GM12878 (cell line): ENCODE data around the gene PHC2. TPM values are rescaled to one million over a fixed set of nuclear protein-coding genes. Genes with fewer than 3 reads are reported as not detected.

Experiments used
- ATAC-seq: fragments of 200-7000 bp; cut with Tn5 transposase; 3 replicates; pipeline ENCODE4 v1.9.1; 2020; ENCODE audit warnings: mild to moderate bottlenecking, moderate library complexity
- BruUV-seq: library from RNA; stranded (reverse); fragments of 400-500 nt; replicated peaks from 2 replicates; lab custom pipeline; 2021; lab: Mats Ljungman, UMichigan
- CTCF ChIA-PET: fragments of 300-600 bp; sonication (Branson Sonifier 250); formaldehyde crosslinking; extraction: SDS; loops from one replicate; lab custom pipeline; 2021; ENCODE audit warnings: inconsistent platforms; lab: Yijun Ruan, JAX
- POLR2A ChIA-PET: fragments of 350-600 bp; formaldehyde crosslinking; extraction: SDS; loops from one replicate; lab custom pipeline; 2021; ENCODE audit warnings: inconsistent platforms; lab: Charles Lee
- RAD21 ChIA-PET: fragments of 300-600 bp; sonication (Branson Sonifier 250); formaldehyde crosslinking; loops from one replicate; lab custom pipeline; 2023; ENCODE audit warnings: antibody characterized with exemption; ENCODE audit not compliant: unreplicated experiment; lab: Charles Lee
- SMC1A ChIA-PET: fragments of 300-600 bp; sonication (Branson Sonifier 250); formaldehyde crosslinking; loops from one replicate; lab custom pipeline; 2023; ENCODE audit not compliant: unreplicated experiment, uncharacterized antibody; lab: Charles Lee
- DNase-seq: peaks from one replicate; pipeline ENCODE4 v3.0.0-alpha.2; 2011; ENCODE audit warnings: low read depth, low spot score
- FAIRE-seq: peaks from 3 replicates; lab custom pipeline; 2011; peaks lifted over from hg19 to GRCh38; lab: Jason Lieb, UNC
- H2AFZ ChIP-seq: 2 replicates; pipeline ENCODE4 v1.6.0; 2011; ENCODE audit warnings: low read depth, low read length, control low read depth; ENCODE audit not compliant: control insufficient read depth
- H3K27ac ChIP-seq: 2 replicates; pipeline ENCODE4 v1.5.1; 2011; ENCODE audit warnings: control low read depth; ENCODE audit not compliant: control insufficient read depth, insufficient read depth
- H3K27me3 ChIP-seq, 2 experiments: replicated peaks in 1 of 2; 2 replicates each; pipeline versions ENCODE4 v1.6.0 to v1.6.1; 2011; ENCODE audit warnings: low read length in 1 of 2; ENCODE audit not compliant: control insufficient read depth in 2 of 2, insufficient read depth in 2 of 2
- H3K36me3 ChIP-seq, 2 experiments: 2 replicates each; pipeline ENCODE4 v1.5.1; 2011; ENCODE audit warnings: low read length in 1 of 2; ENCODE audit not compliant: control insufficient read depth in 2 of 2, insufficient read depth in 2 of 2
- H3K4me1 ChIP-seq: 2 replicates; pipeline ENCODE4 v1.6.1; 2011; ENCODE audit warnings: mild to moderate bottlenecking, low read length, moderate library complexity, mixed read lengths; ENCODE audit not compliant: control insufficient read depth, insufficient read depth
- H3K4me2 ChIP-seq: 2 replicates; pipeline ENCODE4 v1.6.0; 2011; ENCODE audit warnings: control low read depth; ENCODE audit not compliant: control insufficient read depth, insufficient read depth
- H3K4me3 ChIP-seq: fragments of 200-600 bp; sonication (generic); 2 replicates; pipeline ENCODE4 v1.5.1; 2016
- H3K79me2 ChIP-seq: 2 replicates; pipeline ENCODE4 v1.6.0; 2011; ENCODE audit warnings: low read length; ENCODE audit not compliant: control insufficient read depth, insufficient read depth
- H3K9ac ChIP-seq: 2 replicates; pipeline ENCODE4 v1.8.0; 2011; ENCODE audit warnings: low read length, control low read depth, mixed read lengths; ENCODE audit not compliant: control insufficient read depth, insufficient read depth
- H3K9me3 ChIP-seq: replicated peaks from 3 replicates; pipeline ENCODE4 v1.5.1; 2011; ENCODE audit warnings: mild to moderate bottlenecking, low read length; ENCODE audit not compliant: control insufficient read depth, insufficient read depth
- H4K20me1 ChIP-seq: 2 replicates; pipeline ENCODE4 v1.6.0; 2011; ENCODE audit not compliant: control insufficient read depth, insufficient read depth
- BACH1 ChIP-seq: fragments of 450-650 bp; IDR thresholded peaks from 2 replicates; pipeline ENCODE4 v1.6.1; 2017; ENCODE audit warnings: mild to moderate bottlenecking, borderline replicate concordance
- DPF2 ChIP-seq: fragments of 450-650 bp; IDR thresholded peaks from 2 replicates; pipeline ENCODE4 v1.6.1; 2017; ENCODE audit warnings: mild to moderate bottlenecking
- JUNB ChIP-seq: IDR thresholded peaks from 2 replicates; pipeline ENCODE4 v1.6.1; 2016; ENCODE audit warnings: antibody characterized with exemption, mild to moderate bottlenecking
- MEF2B ChIP-seq: fragments of 450-650 bp; IDR thresholded peaks from 2 replicates; pipeline ENCODE4 v1.6.1; 2018; ENCODE audit warnings: mild to moderate bottlenecking, moderate library complexity; ENCODE audit not compliant: partially characterized antibody, poor library complexity, severe bottlenecking
- RUNX3 ChIP-seq: IDR thresholded peaks from 2 replicates; pipeline ENCODE4 v1.6.1; 2012; ENCODE audit warnings: low read length, inconsistent platforms
- SIX5 ChIP-seq: IDR thresholded peaks from 2 replicates; pipeline ENCODE4 v1.6.1; 2011; ENCODE audit warnings: mild to moderate bottlenecking, low read depth, low read length, moderate library complexity; ENCODE audit not compliant: severe bottlenecking
- WGBS: methylation state at CpG from one replicate; pipeline ENCODE4 v1.1.6; 2016; ENCODE audit warnings: low lambda C conversion rate; ENCODE audit not compliant: insufficient replicate concordance, insufficient coverage; ENCODE audit errors: missing lambda C conversion rate; 5-methylcytosine and 5-hydroxymethylcytosine counted together
- in situ Hi-C: fragments of 300-500 bp; cut with MboI; formaldehyde crosslinking; loops from 9 replicates; pipeline ENCODE4 v1.14.3; 2018; ENCODE audit warnings: mixed read lengths
- intact Hi-C: fragments of 100-400 bp; cut with micrococcal nuclease; formaldehyde crosslinking; loops from one replicate; pipeline ENCODE4 v1.14.2; 2022; ENCODE audit not compliant: unreplicated experiment
- polyA plus RNA-seq, 11 experiments: library from polyadenylated mRNA; depleted of rRNA in 4 of 11; unstranded in 6 of 11; stranded (reverse) in 5 of 11; fragments of >200 nt; fragmentation: Nextera tagmentation in 4 of 11; fragmentation: Illumina TruSeq in 1 of 11; extraction: Ambion mirVana in 4 of 11; extraction: Trizol in 1 of 11; gene quantifications; 1 replicate in 1 of 11; 2 replicates in 10 of 11; pipeline versions ENCODE4 v1.2.1 to v1.2.3, GENCODE V29; 2011 to 2016; ENCODE audit warnings: inconsistent platforms in 2 of 11, missing spikeins in 2 of 11, low read depth in 1 of 11
- total RNA-seq, 4 experiments: library from RNA; depleted of rRNA in 3 of 4; stranded (reverse); fragments of >200 nt in 3 of 4; fragmentation: Illumina TruSeq in 1 of 4; extraction: Trizol in 1 of 4; gene quantifications; 2 replicates each; pipeline versions ENCODE4 v1.2.1 to v1.2.3, GENCODE V29; 2013 to 2021
- TF ChIP-seq, protein P1 (sequence below): IDR thresholded peaks from 2 replicates; pipeline ENCODE4 v1.6.1; 2012; ENCODE audit warnings: mild to moderate bottlenecking, low read depth, low read length
- TF ChIP-seq, protein P2 (sequence below): fragments of 450-650 bp; IDR thresholded peaks from 2 replicates; pipeline ENCODE4 v1.6.1; 2017; ENCODE audit warnings: mild to moderate bottlenecking
- TF ChIP-seq, protein P3 (sequence below): fragments of 150-350 bp; IDR thresholded peaks from 2 replicates; pipeline ENCODE4 v1.6.1; 2016; ENCODE audit warnings: low read depth, low read length
- TF ChIP-seq, protein P4 (sequence below): fragments of 450-650 bp; IDR thresholded peaks from 2 replicates; pipeline ENCODE4 v1.6.1; 2016; ENCODE audit warnings: mild to moderate bottlenecking

The PHC2 gene
- total and polyA plus RNA-seq, 10 of the 15 experiments (the other 5 are each of a cell fraction or from before 2014, with no cell fraction given), result 2.0 to 35.9 (median 16.4) TPM

DNA sequence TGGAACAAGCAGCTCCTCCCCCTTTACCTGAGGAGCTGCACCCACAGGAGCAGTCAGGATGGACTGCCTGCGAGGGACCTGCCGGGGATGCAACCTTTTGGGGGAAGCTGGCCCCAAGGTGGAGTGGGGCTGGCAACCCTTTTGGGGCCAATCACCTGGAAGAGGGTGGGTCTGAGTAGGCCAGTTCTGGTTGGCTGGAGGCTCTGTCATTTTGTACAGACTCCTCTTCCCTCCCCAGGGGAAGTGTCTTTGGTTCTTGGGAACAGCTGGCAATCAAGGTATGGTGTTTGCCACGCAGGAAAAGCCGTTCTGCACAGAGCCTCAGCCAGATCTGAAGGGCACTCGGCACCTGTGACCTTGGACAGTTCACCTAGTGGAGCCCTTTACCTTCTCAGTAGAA lies 109.7 kb downstream of the PHC2 start (continued):
- TF ChIP-seq, protein P1, sequence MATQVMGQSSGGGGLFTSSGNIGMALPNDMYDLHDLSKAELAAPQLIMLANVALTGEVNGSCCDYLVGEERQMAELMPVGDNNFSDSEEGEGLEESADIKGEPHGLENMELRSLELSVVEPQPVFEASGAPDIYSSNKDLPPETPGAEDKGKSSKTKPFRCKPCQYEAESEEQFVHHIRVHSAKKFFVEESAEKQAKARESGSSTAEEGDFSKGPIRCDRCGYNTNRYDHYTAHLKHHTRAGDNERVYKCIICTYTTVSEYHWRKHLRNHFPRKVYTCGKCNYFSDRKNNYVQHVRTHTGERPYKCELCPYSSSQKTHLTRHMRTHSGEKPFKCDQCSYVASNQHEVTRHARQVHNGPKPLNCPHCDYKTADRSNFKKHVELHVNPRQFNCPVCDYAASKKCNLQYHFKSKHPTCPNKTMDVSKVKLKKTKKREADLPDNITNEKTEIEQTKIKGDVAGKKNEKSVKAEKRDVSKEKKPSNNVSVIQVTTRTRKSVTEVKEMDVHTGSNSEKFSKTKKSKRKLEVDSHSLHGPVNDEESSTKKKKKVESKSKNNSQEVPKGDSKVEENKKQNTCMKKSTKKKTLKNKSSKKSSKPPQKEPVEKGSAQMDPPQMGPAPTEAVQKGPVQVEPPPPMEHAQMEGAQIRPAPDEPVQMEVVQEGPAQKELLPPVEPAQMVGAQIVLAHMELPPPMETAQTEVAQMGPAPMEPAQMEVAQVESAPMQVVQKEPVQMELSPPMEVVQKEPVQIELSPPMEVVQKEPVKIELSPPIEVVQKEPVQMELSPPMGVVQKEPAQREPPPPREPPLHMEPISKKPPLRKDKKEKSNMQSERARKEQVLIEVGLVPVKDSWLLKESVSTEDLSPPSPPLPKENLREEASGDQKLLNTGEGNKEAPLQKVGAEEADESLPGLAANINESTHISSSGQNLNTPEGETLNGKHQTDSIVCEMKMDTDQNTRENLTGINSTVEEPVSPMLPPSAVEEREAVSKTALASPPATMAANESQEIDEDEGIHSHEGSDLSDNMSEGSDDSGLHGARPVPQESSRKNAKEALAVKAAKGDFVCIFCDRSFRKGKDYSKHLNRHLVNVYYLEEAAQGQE, result no peak
- TF ChIP-seq, protein P2, sequence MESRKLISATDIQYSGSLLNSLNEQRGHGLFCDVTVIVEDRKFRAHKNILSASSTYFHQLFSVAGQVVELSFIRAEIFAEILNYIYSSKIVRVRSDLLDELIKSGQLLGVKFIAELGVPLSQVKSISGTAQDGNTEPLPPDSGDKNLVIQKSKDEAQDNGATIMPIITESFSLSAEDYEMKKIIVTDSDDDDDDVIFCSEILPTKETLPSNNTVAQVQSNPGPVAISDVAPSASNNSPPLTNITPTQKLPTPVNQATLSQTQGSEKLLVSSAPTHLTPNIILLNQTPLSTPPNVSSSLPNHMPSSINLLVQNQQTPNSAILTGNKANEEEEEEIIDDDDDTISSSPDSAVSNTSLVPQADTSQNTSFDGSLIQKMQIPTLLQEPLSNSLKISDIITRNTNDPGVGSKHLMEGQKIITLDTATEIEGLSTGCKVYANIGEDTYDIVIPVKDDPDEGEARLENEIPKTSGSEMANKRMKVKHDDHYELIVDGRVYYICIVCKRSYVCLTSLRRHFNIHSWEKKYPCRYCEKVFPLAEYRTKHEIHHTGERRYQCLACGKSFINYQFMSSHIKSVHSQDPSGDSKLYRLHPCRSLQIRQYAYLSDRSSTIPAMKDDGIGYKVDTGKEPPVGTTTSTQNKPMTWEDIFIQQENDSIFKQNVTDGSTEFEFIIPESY, result no peak

DNA sequence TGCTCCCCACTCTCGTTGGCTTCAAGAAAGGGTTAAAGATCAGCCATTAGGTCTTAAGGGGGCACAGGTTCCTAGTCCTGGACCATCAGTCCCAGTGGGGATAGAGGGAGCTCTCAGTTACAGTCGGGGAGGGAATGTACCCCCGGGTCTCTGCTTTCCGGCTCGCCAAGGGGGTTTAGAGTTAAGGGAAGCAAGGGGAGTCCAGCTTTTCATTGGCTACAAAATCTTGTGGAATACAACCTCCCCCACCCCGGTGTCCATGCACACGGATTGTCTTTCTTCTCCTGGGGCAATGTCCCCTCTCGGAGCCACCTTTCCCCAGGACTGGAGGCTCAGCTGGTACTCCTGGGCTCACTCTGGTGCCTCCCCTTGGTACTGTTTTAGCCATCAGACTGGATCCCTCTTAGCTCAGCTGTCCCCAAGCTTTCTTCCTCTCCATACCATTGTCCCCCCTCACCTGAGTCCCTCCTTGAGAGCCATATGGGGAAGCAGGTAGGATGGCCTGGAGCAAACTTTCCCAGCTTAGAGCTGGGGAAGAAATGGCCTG lies 110.2 kb downstream of the PHC2 start, which contains the start of gene A3GALT2:
TSS of gene A3GALT2 (minus strand) at position 480 of the 547 bp plus-strand sequence. CDS start at position 480, 0 bp downstream.
- H3K79me2 ChIP-seq, result no peaks in the 10 kb centered on the region
- ATAC-seq (no peak), DNase-seq (no peak), FAIRE-seq (no peak)
- H4K20me1 ChIP-seq, result no peaks in the 10 kb centered on the region
- RAD21 ChIA-PET, result interaction anchor here (0.6 kb wide), 1 partner anchor 609 kb away, joined by 3 read pairs; no protein-coding TSS in a partner anchor
- POLR2A ChIA-PET, result no interaction called here
- no peaks in the 10 kb centered on the region for H3K9me3 ChIP-seq
- no peaks in the 10 kb centered on the region for H3K4me1 ChIP-seq
- H3K4me2 ChIP-seq, result no peak within 1 kb of the TSS
- no peak within 1 kb of the TSS for H3K4me3 ChIP-seq
- H3K36me3 ChIP-seq, result peaks cover 6 to 16% of the 10 kb centered on the region in 2 experiments; a peak in 3 of 4 replicates
- no peak within 1 kb of the TSS for H3K9ac ChIP-seq
- CTCF ChIA-PET, result interaction anchor here (0.6 kb wide), 1 partner anchor 180 kb away, joined by 3 read pairs; no protein-coding TSS in a partner anchor
- in situ Hi-C loops (no loop called here), intact Hi-C loops (no loop called here)
- SMC1A ChIA-PET, result no interaction called here
- no peak within 1 kb of the TSS for H3K27ac ChIP-seq
- H3K27me3 ChIP-seq, result no peaks in the 10 kb centered on the region; a peak in 2 of 4 replicates
- WGBS, result 54% methylated on average over 7 of the region's 8 CpGs
- BruUV-seq, result no TSS peak
- H2AFZ ChIP-seq, result no peak within 1 kb of the TSS
- no peak for TF ChIP-seq JUNB
- TF ChIP-seq DPF2, result no peak
- TF ChIP-seq SIX5, result no peak
- TF ChIP-seq MEF2B, result no peak
- TF ChIP-seq, protein P3, sequence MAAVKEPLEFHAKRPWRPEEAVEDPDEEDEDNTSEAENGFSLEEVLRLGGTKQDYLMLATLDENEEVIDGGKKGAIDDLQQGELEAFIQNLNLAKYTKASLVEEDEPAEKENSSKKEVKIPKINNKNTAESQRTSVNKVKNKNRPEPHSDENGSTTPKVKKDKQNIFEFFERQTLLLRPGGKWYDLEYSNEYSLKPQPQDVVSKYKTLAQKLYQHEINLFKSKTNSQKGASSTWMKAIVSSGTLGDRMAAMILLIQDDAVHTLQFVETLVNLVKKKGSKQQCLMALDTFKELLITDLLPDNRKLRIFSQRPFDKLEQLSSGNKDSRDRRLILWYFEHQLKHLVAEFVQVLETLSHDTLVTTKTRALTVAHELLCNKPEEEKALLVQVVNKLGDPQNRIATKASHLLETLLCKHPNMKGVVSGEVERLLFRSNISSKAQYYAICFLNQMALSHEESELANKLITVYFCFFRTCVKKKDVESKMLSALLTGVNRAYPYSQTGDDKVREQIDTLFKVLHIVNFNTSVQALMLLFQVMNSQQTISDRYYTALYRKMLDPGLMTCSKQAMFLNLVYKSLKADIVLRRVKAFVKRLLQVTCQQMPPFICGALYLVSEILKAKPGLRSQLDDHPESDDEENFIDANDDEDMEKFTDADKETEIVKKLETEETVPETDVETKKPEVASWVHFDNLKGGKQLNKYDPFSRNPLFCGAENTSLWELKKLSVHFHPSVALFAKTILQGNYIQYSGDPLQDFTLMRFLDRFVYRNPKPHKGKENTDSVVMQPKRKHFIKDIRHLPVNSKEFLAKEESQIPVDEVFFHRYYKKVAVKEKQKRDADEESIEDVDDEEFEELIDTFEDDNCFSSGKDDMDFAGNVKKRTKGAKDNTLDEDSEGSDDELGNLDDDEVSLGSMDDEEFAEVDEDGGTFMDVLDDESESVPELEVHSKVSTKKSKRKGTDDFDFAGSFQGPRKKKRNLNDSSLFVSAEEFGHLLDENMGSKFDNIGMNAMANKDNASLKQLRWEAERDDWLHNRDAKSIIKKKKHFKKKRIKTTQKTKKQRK, result no peak
- TF ChIP-seq, protein P4, sequence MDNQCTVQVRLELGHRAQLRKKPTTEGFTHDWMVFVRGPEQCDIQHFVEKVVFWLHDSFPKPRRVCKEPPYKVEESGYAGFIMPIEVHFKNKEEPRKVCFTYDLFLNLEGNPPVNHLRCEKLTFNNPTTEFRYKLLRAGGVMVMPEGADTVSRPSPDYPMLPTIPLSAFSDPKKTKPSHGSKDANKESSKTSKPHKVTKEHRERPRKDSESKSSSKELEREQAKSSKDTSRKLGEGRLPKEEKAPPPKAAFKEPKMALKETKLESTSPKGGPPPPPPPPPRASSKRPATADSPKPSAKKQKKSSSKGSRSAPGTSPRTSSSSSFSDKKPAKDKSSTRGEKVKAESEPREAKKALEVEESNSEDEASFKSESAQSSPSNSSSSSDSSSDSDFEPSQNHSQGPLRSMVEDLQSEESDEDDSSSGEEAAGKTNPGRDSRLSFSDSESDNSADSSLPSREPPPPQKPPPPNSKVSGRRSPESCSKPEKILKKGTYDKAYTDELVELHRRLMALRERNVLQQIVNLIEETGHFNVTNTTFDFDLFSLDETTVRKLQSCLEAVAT, result no peak
- no peak for TF ChIP-seq RUNX3
- TF ChIP-seq BACH1, result no peak
